Naive thymus-derived CD4-positive, alpha-beta T cell (primary cell): ENCODE results near the gene KLK6. TPM values are rescaled to one million over a fixed set of nuclear protein-coding genes. Genes with fewer than 3 reads are reported as not detected.

Experiments
- ATAC-seq: fragments of 150-1000 bp; cut with Tn5 transposase; 2 replicates; pipeline ENCODE4 v1.10.0; 2021; ENCODE audit warnings: mild to moderate bottlenecking, moderate library complexity
- CTCF ChIA-PET: fragments of 350-600 bp; sonication (Branson Sonifier 250); formaldehyde crosslinking; loops from one replicate; lab custom pipeline; 2021; ENCODE audit warnings: antibody characterized with exemption; lab: Charles Lee
- POLR2A ChIA-PET: fragments of 350-600 bp; sonication (Branson Sonifier 250); formaldehyde crosslinking; loops from one replicate; lab custom pipeline; 2021; ENCODE audit warnings: antibody characterized with exemption, inconsistent platforms; lab: Charles Lee
- DNase-seq, 9 donors: peaks; one replicate each; pipeline versions ENCODE4 v3.0.0 to v3.0.0-alpha.2; 2020 to 2022; ENCODE audit warnings: mixed read lengths in 1 of 9
- H3K27ac ChIP-seq: one replicate; pipeline ENCODE4 v1.7.0; 2013; ENCODE audit warnings: mild to moderate bottlenecking, low read depth, low read length, moderate library complexity
- H3K27me3 ChIP-seq, 2 donors: one replicate each; pipeline ENCODE4 v1.7.0; 2013; ENCODE audit warnings: low read length in 2 of 2, mild to moderate bottlenecking in 2 of 2, moderate library complexity in 2 of 2; ENCODE audit not compliant: control insufficient read depth in 2 of 2, insufficient read depth in 2 of 2
- H3K36me3 ChIP-seq, 3 experiments: 1 replicate in 2 of 3; 2 replicates in 1 of 3; pipeline ENCODE4 v1.7.0; 2013; ENCODE audit warnings: low read length in 3 of 3, mild to moderate bottlenecking in 3 of 3, moderate library complexity in 1 of 3; ENCODE audit not compliant: insufficient read depth in 3 of 3, control insufficient read depth in 2 of 3
- H3K4me1 ChIP-seq, 2 donors: one replicate each; pipeline ENCODE4 v1.7.0; 2013; ENCODE audit warnings: low read length in 2 of 2, mild to moderate bottlenecking in 2 of 2, moderate library complexity in 1 of 2; ENCODE audit not compliant: control insufficient read depth in 2 of 2, insufficient read depth in 2 of 2
- H3K4me3 ChIP-seq: 2 replicates; pipeline ENCODE4 v1.7.0; 2013; ENCODE audit warnings: mild to moderate bottlenecking, low read length
- H3K9me3 ChIP-seq, 3 experiments: 1 replicate in 2 of 3; 2 replicates in 1 of 3; pipeline ENCODE4 v1.7.0; 2013; ENCODE audit warnings: low read length in 3 of 3; ENCODE audit not compliant: control insufficient read depth in 2 of 3
- H3K27ac Mint-ChIP-seq, 9 donors: one replicate each; pipeline ENCODE4 v1.8.0; 2020 to 2022; ENCODE audit warnings: mixed read lengths in 9 of 9, mild to moderate bottlenecking in 8 of 9, moderate library complexity in 5 of 9, inconsistent platforms in 2 of 9
- H3K27me3 Mint-ChIP-seq, 5 donors: one replicate each; pipeline ENCODE4 v1.8.0; 2021 to 2022; ENCODE audit warnings: mixed read lengths in 5 of 5, mild to moderate bottlenecking in 1 of 5
- H3K36me3 Mint-ChIP-seq, 5 donors: one replicate each; pipeline ENCODE4 v1.8.0; 2020 to 2022; ENCODE audit warnings: mixed read lengths in 5 of 5, mild to moderate bottlenecking in 3 of 5, inconsistent platforms in 1 of 5
- H3K4me1 Mint-ChIP-seq, 7 donors: one replicate each; pipeline ENCODE4 v1.8.0; 2020 to 2022; ENCODE audit warnings: mixed read lengths in 7 of 7, mild to moderate bottlenecking in 3 of 7, inconsistent platforms in 1 of 7
- H3K4me3 Mint-ChIP-seq, 10 donors: one replicate each; pipeline ENCODE4 v1.8.0; 2020 to 2022; ENCODE audit warnings: mild to moderate bottlenecking in 10 of 10, mixed read lengths in 10 of 10, moderate library complexity in 6 of 10, inconsistent platforms in 2 of 10
- H3K9me3 Mint-ChIP-seq, 11 donors: one replicate each; pipeline ENCODE4 v1.8.0; 2020 to 2022; ENCODE audit warnings: mixed read lengths in 11 of 11, mild to moderate bottlenecking in 4 of 11, inconsistent platforms in 1 of 11, moderate library complexity in 1 of 11
- intact Hi-C, 2 donors: fragments of 100-400 bp; cut with micrococcal nuclease; formaldehyde crosslinking; loops; one replicate each; pipeline ENCODE4 v1.15.1; 2023
- polyA plus RNA-seq, 2 donors: library from polyadenylated mRNA; unstranded; fragments of 300-500 nt; fragmentation: Illumina TruSeq; gene quantifications; one replicate each; pipeline ENCODE4 v1.2.3, GENCODE V29; 2021
- total RNA-seq, 6 experiments: library from RNA in 5 of 6; stranded (reverse) in 5 of 6; gene quantifications; 1 replicate in 5 of 6; 2 replicates in 1 of 6; pipeline ENCODE4 v1.2.3 and lab custom pipeline; 2021 to 2026

The KLK6 gene
- total and polyA plus RNA-seq, 7 experiments from 2014 or later = not detected

- peaks cover 0 to 6% of the 10 kb centered on the region in 2 donors for H3K27me3 ChIP-seq
- no peaks in the 10 kb centered on the region for H3K4me1 ChIP-seq
- ChIA-PET CTCF (interaction anchor here (0.7 kb wide), 1 partner anchor 739 kb away, joined by 3 read pairs; no protein-coding TSS in a partner anchor), POLR2A (no interaction called here)
- no peaks in the 10 kb centered on the region for H3K36me3 ChIP-seq
- Mint-ChIP-seq H3K27ac (no peak overlapping the region), H3K4me1 (peaks cover 0 to 5% (median 0%) of the 10 kb centered on the region in 7 donors), H3K4me3 (peak overlapping the region in 1 of 10 donors; percentile 53), H3K36me3 (no peaks in the 10 kb centered on the region), H3K9me3 (no peaks in the 10 kb centered on the region), H3K27me3 (peaks cover 0 to 59% (median 51%) of the 10 kb centered on the region in 5 donors)
- DNase-seq = no peak
- no peak overlapping the region for H3K4me3 ChIP-seq
- intact Hi-C loops = no loop called here
- H3K27ac ChIP-seq = no peak overlapping the region
- no peaks in the 10 kb centered on the region for H3K9me3 ChIP-seq
- ATAC-seq = no peak
Measured at GRCh38 chr19:51002542-51003311, 33.3 kb upstream of the KLK6 start.

GRCh38 chr19:51002089-51002532 is 32.7 kb upstream of the KLK6 start:
- intact Hi-C loops = no loop called here
- peaks cover 0 to 56% (median 51%) of the 10 kb centered on the region in 5 donors for H3K27me3 Mint-ChIP-seq

GRCh38 chr19:51001515-51001914 is 32.1 kb upstream of the KLK6 start, which contains the start of gene KLK8:
TSS of gene KLK8 (minus strand) at chr19:51001604. CDS start at chr19:51001167, 437 bp downstream.
- Mint-ChIP-seq H3K4me1 (peaks cover 0 to 5% (median 0%) of the 10 kb centered on the region in 7 donors), H3K9me3 (no peaks in the 10 kb centered on the region), H3K27ac (no peak within 1 kb of the TSS), H3K27me3 (peaks cover 0 to 57% (median 55%) of the 10 kb centered on the region in 5 donors), H3K36me3 (no peaks in the 10 kb centered on the region), H3K4me3 (peak within 1 kb of the TSS in 1 of 10 donors; percentile 53)
- ATAC-seq (no peak), DNase-seq (no peak)
- H3K4me3 ChIP-seq = no peak within 1 kb of the TSS
- intact Hi-C loops = no loop called here
- no peaks in the 10 kb centered on the region for H3K36me3 ChIP-seq
- no peaks in the 10 kb centered on the region for H3K4me1 ChIP-seq
- POLR2A ChIA-PET = no interaction called here
- peaks cover 0 to 6% of the 10 kb centered on the region in 2 donors for H3K27me3 ChIP-seq
- no peak within 1 kb of the TSS for H3K27ac ChIP-seq
- CTCF ChIA-PET = interaction anchor here (0.6 to 0.7 kb wide), 2 partner anchors 416 to 738 kb away, joined by 3 read pairs; no protein-coding TSS in a partner anchor
- no peaks in the 10 kb centered on the region for H3K9me3 ChIP-seq

More at GRCh38 chr19:51002089-51002532, 32.7 kb upstream of the KLK6 start:
- ChIA-PET POLR2A (no interaction called here), CTCF (interaction anchor here (0.6 to 0.7 kb wide), 2 partner anchors 416 to 738 kb away, joined by 3 read pairs; no protein-coding TSS in a partner anchor)
- Histone ChIP-seq H3K4me3 (no peak overlapping the region), H3K4me1 (no peaks in the 10 kb centered on the region), H3K36me3 (no peaks in the 10 kb centered on the region), H3K27ac (no peak overlapping the region), H3K9me3 (no peaks in the 10 kb centered on the region), H3K27me3 (peaks cover 0 to 6% of the 10 kb centered on the region in 2 donors)
- Mint-ChIP-seq H3K27ac (no peak overlapping the region), H3K9me3 (no peaks in the 10 kb centered on the region), H3K4me1 (peaks cover 0 to 5% (median 0%) of the 10 kb centered on the region in 7 donors), H3K4me3 (peak overlapping the region in 1 of 10 donors; percentile 53), H3K36me3 (no peaks in the 10 kb centered on the region)
- DNase-seq = no peak
- no peak for ATAC-seq

GRCh38 chr19:51000981-51001380 is 31.6 kb upstream of the KLK6 start:
- intact Hi-C loops = no loop called here
- ChIA-PET CTCF (no interaction called here), POLR2A (no interaction called here)
- Mint-ChIP-seq H3K27ac (no peak overlapping the region), H3K4me3 (no peak overlapping the region), H3K27me3 (peaks cover 0 to 57% (median 54%) of the 10 kb centered on the region in 5 donors), H3K4me1 (peaks cover 0 to 5% (median 0%) of the 10 kb centered on the region in 7 donors), H3K9me3 (no peaks in the 10 kb centered on the region), H3K36me3 (no peaks in the 10 kb centered on the region)
- Histone ChIP-seq H3K4me3 (no peak overlapping the region), H3K27me3 (peaks cover 0 to 6% of the 10 kb centered on the region in 2 donors), H3K9me3 (no peaks in the 10 kb centered on the region), H3K36me3 (no peaks in the 10 kb centered on the region), H3K4me1 (no peaks in the 10 kb centered on the region), H3K27ac (no peak overlapping the region)
- DNase-seq (no peak), ATAC-seq (no peak)

GRCh38 chr19:51000426-51000825 is 31.0 kb upstream of the KLK6 start:
- Histone ChIP-seq H3K36me3 (no peaks in the 10 kb centered on the region), H3K4me1 (no peaks in the 10 kb centered on the region), H3K9me3 (no peaks in the 10 kb centered on the region), H3K4me3 (no peak overlapping the region), H3K27ac (no peak overlapping the region), H3K27me3 (peaks cover 0 to 6% of the 10 kb centered on the region in 2 donors)
- no peak for ATAC-seq
- ChIA-PET POLR2A (no interaction called here), CTCF (no interaction called here)
- no peak overlapping the region for H3K4me3 Mint-ChIP-seq
- H3K27ac Mint-ChIP-seq = no peak overlapping the region
- DNase-seq = no peak
- peaks cover 0 to 5% (median 0%) of the 10 kb centered on the region in 7 donors for H3K4me1 Mint-ChIP-seq
- intact Hi-C loops = no loop called here
- H3K36me3 Mint-ChIP-seq = no peaks in the 10 kb centered on the region
- H3K27me3 Mint-ChIP-seq = peaks cover 0 to 58% (median 56%) of the 10 kb centered on the region in 5 donors
- H3K9me3 Mint-ChIP-seq = no peaks in the 10 kb centered on the region

GRCh38 chr19:50998686-50999085 is 29.3 kb upstream of the KLK6 start:
- CTCF ChIA-PET = no interaction called here
- no peak overlapping the region for H3K4me3 ChIP-seq
- H3K27me3 ChIP-seq = peaks cover 0 to 6% of the 10 kb centered on the region in 2 donors
- POLR2A ChIA-PET = no interaction called here
- Mint-ChIP-seq H3K36me3 (no peaks in the 10 kb centered on the region), H3K27me3 (peaks cover 0 to 54% (median 46%) of the 10 kb centered on the region in 5 donors), H3K4me1 (peaks cover 0 to 5% (median 0%) of the 10 kb centered on the region in 7 donors), H3K27ac (no peak overlapping the region), H3K4me3 (peak overlapping the region in 1 of 10 donors; percentile 48), H3K9me3 (peaks cover 0 to 2% (median 0%) of the 10 kb centered on the region in 11 donors)
- no peaks in the 10 kb centered on the region for H3K9me3 ChIP-seq
- no peak overlapping the region for H3K27ac ChIP-seq
- no peak for ATAC-seq
- intact Hi-C loops = no loop called here
- no peaks in the 10 kb centered on the region for H3K4me1 ChIP-seq
- no peaks in the 10 kb centered on the region for H3K36me3 ChIP-seq
- DNase-seq = no peak
